Trophoblast cell (in vitro differentiated cells and primary cell): ENCODE results near the gene CSTF2T.

Experiments
- DNase-seq, 2 donors: peaks; one replicate each; pipeline ENCODE4 v3.0.0-alpha.2; 2016
- H2AFZ ChIP-seq: 2 replicates; pipeline ENCODE4 v1.6.1; 2013; ENCODE audit warnings: low read length, moderate library complexity, mild to moderate bottlenecking; ENCODE audit not compliant: insufficient read depth, poor library complexity
- H2AK5ac ChIP-seq: 2 replicates; pipeline ENCODE4 v1.6.1; 2013; ENCODE audit warnings: mild to moderate bottlenecking, low read length
- H2BK120ac ChIP-seq: 2 replicates; pipeline ENCODE4 v1.6.1; 2013; ENCODE audit warnings: low read length, mild to moderate bottlenecking, moderate library complexity; ENCODE audit not compliant: insufficient read depth, poor library complexity
- H2BK12ac ChIP-seq: 2 replicates; pipeline ENCODE4 v1.6.1; 2013; ENCODE audit warnings: mild to moderate bottlenecking, low read length, moderate library complexity
- H2BK5ac ChIP-seq: 2 replicates; pipeline ENCODE4 v1.6.1; 2013; ENCODE audit warnings: low read length, low read depth, moderate library complexity, mild to moderate bottlenecking; ENCODE audit not compliant: poor library complexity
- H3K14ac ChIP-seq: 2 replicates; pipeline ENCODE4 v1.6.1; 2013; ENCODE audit warnings: mild to moderate bottlenecking, low read length
- H3K18ac ChIP-seq: 2 replicates; pipeline ENCODE4 v1.6.1; 2013; ENCODE audit warnings: mild to moderate bottlenecking, low read length
- H3K23ac ChIP-seq: 2 replicates; pipeline ENCODE4 v1.6.1; 2013; ENCODE audit warnings: low read length
- H3K27ac ChIP-seq: 2 replicates; pipeline ENCODE4 v1.5.1; 2013; ENCODE audit warnings: low read depth, mild to moderate bottlenecking, inconsistent platforms, low read length, moderate library complexity
- H3K27me3 ChIP-seq: 2 replicates; pipeline ENCODE4 v1.6.1; 2013; ENCODE audit warnings: inconsistent platforms, mild to moderate bottlenecking, low read length, moderate library complexity; ENCODE audit not compliant: insufficient read depth
- H3K36me3 ChIP-seq, 2 experiments: 1 replicate in 1 of 2; 2 replicates in 1 of 2; pipeline ENCODE4 v1.6.1; 2013; ENCODE audit warnings: low read length in 2 of 2, mild to moderate bottlenecking in 2 of 2, moderate library complexity in 1 of 2; ENCODE audit not compliant: insufficient read depth in 2 of 2, control insufficient read depth in 1 of 2
- H3K4ac ChIP-seq: 2 replicates; pipeline ENCODE4 v1.6.1; 2013; ENCODE audit warnings: low read depth, mild to moderate bottlenecking, low read length, moderate library complexity
- H3K4me1 ChIP-seq, 2 experiments: 1 replicate in 1 of 2; 2 replicates in 1 of 2; pipeline ENCODE4 v1.6.1; 2013; ENCODE audit warnings: low read length in 2 of 2, mild to moderate bottlenecking in 2 of 2, moderate library complexity in 1 of 2; ENCODE audit not compliant: insufficient read depth in 2 of 2, control insufficient read depth in 1 of 2
- H3K4me2 ChIP-seq: 2 replicates; pipeline ENCODE4 v1.6.1; 2013; ENCODE audit warnings: inconsistent platforms, mild to moderate bottlenecking, low read length, moderate library complexity
- H3K4me3 ChIP-seq: 2 replicates; pipeline ENCODE4 v1.5.1; 2013; ENCODE audit warnings: mild to moderate bottlenecking, low read depth, low read length, inconsistent platforms
- H3K79me1 ChIP-seq: one replicate; pipeline ENCODE4 v1.6.1; 2013; ENCODE audit warnings: low read length
- H3K79me2 ChIP-seq: 2 replicates; pipeline ENCODE4 v1.6.1; 2013; ENCODE audit warnings: low read length, mild to moderate bottlenecking; ENCODE audit not compliant: control insufficient read depth, insufficient read depth, poor library complexity
- H3K9ac ChIP-seq: 2 replicates; pipeline ENCODE4 v1.6.1; 2013; ENCODE audit warnings: mild to moderate bottlenecking, low read length
- H3K9me3 ChIP-seq: 2 replicates; pipeline ENCODE4 v1.6.1; 2013; ENCODE audit warnings: low read depth, mild to moderate bottlenecking, control low read depth, inconsistent platforms, low read length; ENCODE audit not compliant: insufficient read depth
- H4K12ac ChIP-seq: 2 replicates; pipeline ENCODE4 v1.6.1; 2013; ENCODE audit warnings: low read depth, mild to moderate bottlenecking, low read length, moderate library complexity
- H4K8ac ChIP-seq: 2 replicates; pipeline ENCODE4 v1.6.1; 2013; ENCODE audit warnings: low read depth, mild to moderate bottlenecking, low read length, moderate library complexity
- H4K91ac ChIP-seq: one replicate; pipeline ENCODE4 v1.6.1; 2013; ENCODE audit warnings: low read depth, mild to moderate bottlenecking, low read length, moderate library complexity
- WGBS: extraction: QIAGEN DNeasy Blood & Tissue Kit; methylation state at CpG from one replicate; pipeline ENCODE4 v1.1.7; 2013; ENCODE audit warnings: missing lambda C conversion rate; ENCODE audit not compliant: insufficient read length, insufficient coverage; ENCODE audit errors: extremely low coverage; 5-methylcytosine and 5-hydroxymethylcytosine counted together

The CSTF2T gene

DNA sequence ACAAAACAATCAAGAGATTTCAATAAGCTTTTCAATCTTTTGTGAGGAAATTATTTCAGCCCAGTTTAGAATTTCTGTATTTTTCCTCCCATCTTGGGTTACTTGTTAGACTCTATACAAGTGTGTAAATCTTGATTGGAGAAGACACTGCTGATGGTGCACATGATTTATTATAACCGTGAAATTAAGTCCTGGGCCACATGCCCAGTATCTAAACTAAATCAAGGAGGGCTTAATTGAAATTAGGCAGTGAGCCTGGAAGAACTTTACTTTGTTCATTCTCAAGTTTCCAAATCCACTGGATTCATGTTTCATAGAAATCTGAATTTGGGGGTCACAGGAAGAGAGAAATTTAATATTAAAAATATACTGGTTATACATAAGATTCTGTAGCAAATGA lies 44.5 kb downstream of the CSTF2T start:
- Histone ChIP-seq H3K9ac (no peak overlapping the region), H3K27ac (no peak overlapping the region), H2AFZ (no peak overlapping the region), H4K12ac (no peak overlapping the region), H3K23ac (no peak overlapping the region), H2BK120ac (no peak overlapping the region), H3K4me3 (no peak overlapping the region), H3K27me3 (no peaks in the 10 kb centered on the region), H3K9me3 (no peaks in the 10 kb centered on the region), H4K8ac (no peak overlapping the region), H3K4me2 (no peak overlapping the region), H3K4me1 (no peaks in the 10 kb centered on the region), H3K79me2 (no peaks in the 10 kb centered on the region), H3K36me3 (no peaks in the 10 kb centered on the region), H2BK5ac (no peak overlapping the region), H4K91ac (no peak overlapping the region), H3K79me1 (no peaks in the 10 kb centered on the region), H3K14ac (no peak overlapping the region), H2AK5ac (no peak overlapping the region), H3K4ac (no peak overlapping the region), H2BK12ac (no peak overlapping the region), H3K18ac (no peak overlapping the region)
- no peak for DNase-seq
- WGBS: no CpG with 5 or more reads among the region's 1 CpG

DNA sequence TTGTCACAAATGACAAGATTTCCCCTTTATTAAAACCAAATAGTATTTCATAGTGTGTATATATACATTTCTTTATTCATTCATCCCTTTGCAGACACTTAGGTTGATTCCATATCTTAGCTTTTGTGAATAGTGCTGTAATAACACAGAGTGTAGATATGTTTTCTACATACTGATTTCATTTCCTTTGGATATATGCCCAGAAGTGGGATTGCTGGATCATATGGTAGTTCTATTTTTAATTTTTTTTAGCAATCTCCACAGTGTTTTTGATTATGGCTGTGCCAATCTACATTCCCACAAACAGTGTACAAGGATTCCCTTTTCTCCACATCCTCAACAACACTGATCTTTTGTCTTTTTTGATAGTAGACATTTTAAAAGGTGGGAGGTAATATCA lies 46.4 kb downstream of the CSTF2T start:
- Histone ChIP-seq H4K91ac (no peak overlapping the region), H3K27me3 (no peaks in the 10 kb centered on the region), H3K9me3 (no peaks in the 10 kb centered on the region), H3K27ac (no peak overlapping the region), H3K36me3 (no peaks in the 10 kb centered on the region), H4K12ac (no peak overlapping the region), H3K4me2 (no peak overlapping the region), H3K18ac (no peak overlapping the region), H2BK5ac (no peak overlapping the region), H3K4me1 (no peaks in the 10 kb centered on the region), H3K4ac (no peak overlapping the region), H2BK12ac (no peak overlapping the region), H2AFZ (no peak overlapping the region), H2BK120ac (no peak overlapping the region), H3K79me2 (no peaks in the 10 kb centered on the region), H4K8ac (no peak overlapping the region), H3K23ac (no peak overlapping the region), H3K9ac (no peak overlapping the region), H3K14ac (no peak overlapping the region), H3K79me1 (no peaks in the 10 kb centered on the region), H3K4me3 (no peak overlapping the region), H2AK5ac (no peak overlapping the region)
- no peak for DNase-seq

DNA sequence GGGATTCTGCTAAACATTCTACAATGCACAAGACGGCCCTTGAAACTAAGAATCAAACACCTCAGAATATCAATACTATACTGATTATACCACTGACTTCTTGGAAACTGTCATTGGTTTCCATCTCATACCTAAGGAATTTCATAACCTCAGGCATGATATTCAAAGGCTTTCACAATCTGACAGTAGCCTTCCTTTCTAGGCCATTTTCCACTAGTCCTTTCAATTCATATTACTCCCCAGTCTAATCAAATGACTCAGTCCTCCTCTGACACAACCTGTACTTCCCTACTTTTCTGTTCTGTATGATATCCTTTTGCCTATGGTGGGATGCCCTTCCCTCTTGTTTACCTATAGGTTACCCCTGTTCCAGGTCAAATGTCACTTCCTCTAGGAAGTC lies 48.3 kb downstream of the CSTF2T start:
- no peaks in the 10 kb centered on the region for H3K27me3 ChIP-seq

DNA sequence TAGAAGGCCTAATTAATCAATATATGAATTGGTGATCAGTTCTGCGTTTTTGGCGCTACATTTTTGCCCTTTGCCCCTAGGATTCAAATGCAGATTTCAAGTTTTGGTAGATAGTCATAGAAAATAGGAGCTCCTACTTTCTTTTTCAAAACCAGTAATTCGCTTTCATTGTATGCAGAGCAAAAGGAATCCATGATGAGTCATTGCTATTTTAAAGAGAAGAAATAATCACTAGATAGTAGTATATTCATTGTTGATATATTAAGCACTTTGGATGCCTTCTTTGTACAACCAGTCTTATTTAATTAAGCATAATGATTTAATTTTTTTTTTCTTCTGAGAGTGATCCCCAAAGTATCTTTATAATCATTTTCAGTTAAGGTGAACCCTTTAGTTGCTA lies 50.3 kb downstream of the CSTF2T start:
- H4K91ac ChIP-seq: no peak overlapping the region
- H2BK12ac ChIP-seq: no peak overlapping the region
- H3K9me3 ChIP-seq: no peaks in the 10 kb centered on the region
- H3K79me1 ChIP-seq: no peaks in the 10 kb centered on the region
- H2AK5ac ChIP-seq: no peak overlapping the region
- no peaks in the 10 kb centered on the region for H3K36me3 ChIP-seq
- no peaks in the 10 kb centered on the region for H3K4me1 ChIP-seq
- H2BK120ac ChIP-seq: no peak overlapping the region
- DNase-seq: peak in 1 of 2 donors; percentile 20
- H2AFZ ChIP-seq: no peak overlapping the region
- no peak overlapping the region for H3K23ac ChIP-seq
- no peak overlapping the region for H4K12ac ChIP-seq
- no peak overlapping the region for H2BK5ac ChIP-seq
- no peak overlapping the region for H3K4me2 ChIP-seq
- H3K9ac ChIP-seq: no peak overlapping the region
- WGBS: no CpG with 5 or more reads among the region's 3 CpGs
- H3K4me3 ChIP-seq: no peak overlapping the region
- no peak overlapping the region for H3K4ac ChIP-seq
- H3K79me2 ChIP-seq: no peaks in the 10 kb centered on the region
- no peak overlapping the region for H3K27ac ChIP-seq
- no peak overlapping the region for H4K8ac ChIP-seq
- no peak overlapping the region for H3K14ac ChIP-seq
- no peak overlapping the region for H3K18ac ChIP-seq
- H3K27me3 ChIP-seq: no peaks in the 10 kb centered on the region

More for the DNA sequence above, 48.3 kb downstream of the CSTF2T start:
- H2AK5ac ChIP-seq: no peak overlapping the region
- peak in 1 of 2 donors; percentile 55 for DNase-seq
- H4K91ac ChIP-seq: no peak overlapping the region
- no peaks in the 10 kb centered on the region for H3K9me3 ChIP-seq
- no peak overlapping the region for H2BK5ac ChIP-seq
- H3K4me1 ChIP-seq: no peaks in the 10 kb centered on the region
- no peak overlapping the region for H2BK12ac ChIP-seq
- no peaks in the 10 kb centered on the region for H3K79me1 ChIP-seq
- H4K8ac ChIP-seq: no peak overlapping the region
- WGBS: no CpG with 5 or more reads among the region's 1 CpG
- H3K4me3 ChIP-seq: no peak overlapping the region
- no peak overlapping the region for H3K18ac ChIP-seq
- no peak overlapping the region for H3K23ac ChIP-seq
- no peak overlapping the region for H3K27ac ChIP-seq
- H3K4me2 ChIP-seq: no peak overlapping the region
- no peaks in the 10 kb centered on the region for H3K79me2 ChIP-seq
- no peaks in the 10 kb centered on the region for H3K36me3 ChIP-seq
- H2BK120ac ChIP-seq: no peak overlapping the region
- no peak overlapping the region for H3K9ac ChIP-seq
- no peak overlapping the region for H3K4ac ChIP-seq
- no peak overlapping the region for H2AFZ ChIP-seq
- no peak overlapping the region for H4K12ac ChIP-seq
- H3K14ac ChIP-seq: no peak overlapping the region
